Measurements from ENCODE around the gene GPR42.
"Not testable (repeated sequence)": the region's sequence is repeated elsewhere in the genome, so short reads cannot be mapped to it uniquely, and the experiment has no call there.

The GPR42 gene

DNA sequence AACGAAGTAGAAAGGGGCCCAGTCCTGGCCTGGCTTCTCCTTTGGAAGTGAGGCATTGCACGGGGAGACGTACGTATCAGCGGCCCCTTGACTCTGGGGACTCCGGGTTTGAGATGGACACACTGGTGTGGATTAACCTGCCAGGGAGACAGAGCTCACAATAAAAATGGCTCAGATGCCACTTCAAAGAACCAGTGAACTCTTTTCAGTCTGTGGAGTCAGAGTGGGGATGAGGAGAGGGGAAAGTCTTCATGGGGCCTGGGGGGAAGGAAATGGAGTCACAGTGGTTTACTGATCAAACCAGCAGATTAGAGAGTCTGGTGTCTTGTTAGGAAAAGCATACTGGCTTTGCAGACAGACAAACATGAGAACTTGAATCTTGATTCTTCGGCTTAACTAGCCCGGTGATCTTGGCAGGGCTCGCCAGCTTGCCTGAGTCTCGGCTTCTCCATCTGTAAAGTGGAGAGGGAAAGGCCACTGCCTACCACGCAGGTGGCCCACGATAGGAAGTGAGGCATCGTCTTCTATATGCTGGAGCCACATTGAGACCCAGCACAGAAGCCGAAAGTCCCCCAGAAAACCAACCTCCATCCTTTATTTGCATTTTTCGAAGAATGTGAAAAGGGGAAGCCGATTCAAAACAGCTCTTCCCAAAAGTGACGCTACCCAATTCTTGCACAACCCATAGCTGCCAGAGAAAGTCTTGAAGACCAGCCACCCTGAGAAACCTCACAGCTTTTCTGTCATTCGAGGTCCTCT is 23.5 kb upstream of the GPR42 start, which contains the start of gene FFAR1:
Gene FFAR1 (plus strand): TSS at position 732 of the 759 bp plus-strand sequence. CDS start 3,650 bp downstream, outside the sequence.
- DNase-seq = no peak

DNA sequence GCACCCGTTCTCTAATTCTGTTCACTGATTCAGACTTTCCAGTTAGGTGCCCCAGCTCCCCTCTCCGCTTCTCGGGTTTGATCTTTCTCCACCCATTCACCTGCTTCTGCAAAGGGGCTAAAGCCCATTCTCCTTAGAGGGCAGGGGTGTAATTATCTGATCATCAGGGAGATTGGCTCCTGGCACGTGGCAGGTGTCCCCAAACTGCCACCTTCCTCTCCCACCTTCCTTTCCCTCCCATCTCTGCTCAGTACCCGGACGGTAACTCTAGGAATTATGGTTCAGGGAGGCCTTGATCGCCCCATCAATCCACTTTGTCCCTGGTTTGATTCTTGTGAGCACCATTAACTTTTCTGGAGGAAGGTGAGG is 23.0 kb upstream of the GPR42 start:
- DNase-seq = no peak

DNA sequence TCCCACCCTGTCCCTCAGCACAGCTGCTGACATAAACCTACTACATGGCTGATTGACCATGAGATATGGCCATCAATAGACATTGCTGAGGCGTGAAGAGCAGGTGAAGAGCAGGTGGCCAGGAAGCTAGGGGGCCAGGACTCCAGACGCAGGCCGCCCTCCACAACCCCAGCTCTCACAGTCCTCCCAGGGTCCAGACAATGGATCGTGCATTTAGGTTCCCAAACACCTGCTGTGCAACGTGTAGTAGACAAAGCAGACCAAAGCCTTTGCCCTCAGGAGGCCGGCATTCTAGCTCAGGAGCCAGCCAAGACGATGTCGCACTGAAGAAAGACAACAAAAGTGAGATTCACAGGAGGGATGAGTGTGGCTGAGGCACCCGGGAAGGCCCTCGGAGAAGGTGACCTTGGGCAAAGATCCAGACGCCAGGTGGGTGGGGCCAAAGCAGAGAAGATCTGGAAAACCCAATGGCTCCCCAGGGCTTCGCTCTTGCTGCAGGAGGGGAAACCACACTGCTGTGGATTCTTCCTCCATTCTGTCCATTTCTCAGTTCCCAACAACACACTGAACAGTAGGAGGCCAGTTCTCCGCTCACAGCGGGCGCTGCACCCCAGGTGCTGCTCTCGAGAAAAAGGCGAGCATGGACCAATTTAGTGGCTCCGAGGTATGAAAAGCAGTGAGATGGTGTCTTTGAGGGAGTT is 21.8 kb upstream of the GPR42 start:
- DNase-seq = no peak

- no peak for DNase-seq
These were observed 21.0 kb upstream of the GPR42 start for GRCh38 chr19:35349614-35350521.

- DNase-seq = no peak
These were observed 20.3 kb upstream of the GPR42 start for GRCh38 chr19:35350591-35350990.

GRCh38 chr19:35351411-35352176 is 19.3 kb upstream of the GPR42 start:
- DNase-seq = no peak

- no peak for DNase-seq
These were observed 18.8 kb upstream of the GPR42 start for GRCh38 chr19:35352177-35352447.

- peak; percentile 75 for DNase-seq
These were observed 18.2 kb upstream of the GPR42 start for GRCh38 chr19:35352448-35353304.

GRCh38 chr19:35353635-35354034 is 17.2 kb upstream of the GPR42 start:
- DNase-seq = no peak

DNA sequence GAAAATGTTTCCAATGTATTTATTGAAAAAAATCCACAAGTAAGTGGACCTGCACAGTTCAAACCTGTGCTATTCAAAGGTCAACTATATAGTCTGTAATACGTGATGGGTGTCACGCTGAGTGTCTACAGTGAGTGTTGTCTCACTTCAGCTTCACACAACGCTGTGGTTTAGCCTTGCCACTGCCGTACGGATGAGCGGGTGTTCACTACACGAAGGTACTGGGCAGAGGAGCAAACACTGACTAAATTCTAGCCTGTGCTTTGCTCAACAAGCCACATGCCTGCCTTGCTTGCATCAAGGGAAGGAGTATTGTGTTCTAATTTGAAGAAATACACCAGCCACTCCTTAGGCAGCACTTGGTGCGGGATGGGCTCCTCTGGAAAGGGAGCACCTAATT is 16.0 kb upstream of the GPR42 start:
- DNase-seq = no peak

DNA sequence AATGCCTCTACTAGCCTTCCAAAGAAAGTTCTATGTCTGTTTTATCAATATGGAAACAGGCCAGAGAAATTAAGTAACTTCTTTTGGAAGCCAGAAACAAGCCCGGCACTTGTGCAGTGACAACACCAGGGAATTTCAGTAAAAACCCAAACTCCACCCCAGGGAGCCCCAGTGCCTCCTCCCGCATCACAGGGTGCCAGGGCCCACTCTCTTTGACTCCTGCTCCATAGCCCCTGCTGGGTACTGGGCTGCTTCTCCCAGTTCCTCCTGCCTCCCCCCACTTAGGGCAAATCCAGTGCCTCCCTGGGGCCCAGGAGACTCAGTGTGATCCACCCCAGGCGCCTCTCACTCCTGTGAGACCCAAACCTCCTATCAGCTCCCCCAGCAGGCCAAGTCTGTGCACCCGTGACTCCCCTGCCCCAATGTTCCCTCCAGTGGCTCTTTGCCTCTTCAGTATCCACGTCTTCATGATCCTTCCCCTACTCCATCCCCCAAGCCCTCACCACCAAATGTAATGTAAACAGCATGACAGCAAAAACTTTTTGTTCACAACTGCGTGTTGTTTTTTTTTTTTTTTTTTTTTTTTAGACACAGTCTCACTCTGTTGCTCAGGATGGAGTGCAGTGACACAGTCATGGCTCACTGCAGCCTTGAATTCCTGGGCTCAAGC is 14.9 kb upstream of the GPR42 start:
- no peak for DNase-seq

DNA sequence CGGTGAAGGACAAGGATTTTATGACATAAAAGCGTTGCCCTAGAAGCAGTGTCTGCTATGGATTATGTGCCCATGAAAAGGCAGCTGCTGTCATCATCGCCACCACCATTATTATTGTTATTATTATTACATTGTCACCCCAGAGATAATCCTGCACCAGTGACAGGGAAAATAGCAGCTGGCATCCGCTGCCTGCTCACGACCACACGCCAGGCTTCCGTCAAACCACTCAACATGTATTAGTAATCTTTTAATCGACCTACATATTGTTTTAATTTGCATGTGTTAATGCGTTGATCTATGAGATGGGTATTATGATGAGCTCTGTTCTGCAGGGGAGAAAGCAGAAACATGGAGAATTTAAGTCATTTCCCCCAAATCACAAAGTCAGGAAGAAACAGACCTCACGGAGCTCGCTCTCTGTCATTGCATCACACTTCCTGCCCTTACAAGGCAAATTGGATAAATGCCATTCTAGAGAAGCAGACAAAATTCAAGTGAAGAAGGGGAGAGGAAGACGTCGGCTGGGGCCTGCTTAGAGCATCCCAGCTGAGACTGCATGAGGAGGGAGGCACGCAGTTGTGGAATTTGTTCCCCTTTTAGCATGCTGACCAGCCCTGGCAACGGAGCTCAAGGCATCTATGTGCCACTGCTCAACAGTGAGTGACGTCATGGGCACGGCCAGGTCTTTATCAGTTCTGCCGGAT is 12.8 kb upstream of the GPR42 start, which contains the start of gene FFAR3:
Gene FFAR3 (plus strand): TSS at position 594 of the 707 bp plus-strand sequence. CDS start 431 bp downstream, outside the sequence.
- DNase-seq = no peak

- DNase-seq = not testable (repeated sequence)
These were observed 12.0 kb upstream of the GPR42 start for GRCh38 chr19:35358834-35359233.

- DNase-seq = not testable (repeated sequence)
These were observed 11.5 kb upstream of the GPR42 start for GRCh38 chr19:35359395-35359794.

DNA sequence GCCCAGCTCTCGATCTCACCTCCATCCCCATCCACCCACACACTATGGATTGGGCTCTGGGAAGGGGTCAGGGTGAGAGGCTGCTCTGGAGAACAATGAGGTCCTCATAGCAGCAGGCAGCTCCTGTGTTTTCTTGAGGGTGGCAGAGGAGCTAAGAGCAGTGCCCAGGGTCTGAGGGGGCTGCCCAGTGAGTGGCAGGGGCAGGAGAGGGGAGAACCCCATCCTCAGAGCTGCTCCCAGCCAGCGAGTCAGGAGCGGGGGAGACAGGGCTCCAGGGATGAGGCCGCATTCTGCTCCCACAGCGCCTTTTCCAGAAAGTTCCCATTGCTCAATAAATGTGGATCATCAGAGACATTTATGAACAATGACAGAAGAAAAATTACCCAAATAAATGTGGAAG is 10.8 kb upstream of the GPR42 start:
- DNase-seq = not testable (repeated sequence)

DNA sequence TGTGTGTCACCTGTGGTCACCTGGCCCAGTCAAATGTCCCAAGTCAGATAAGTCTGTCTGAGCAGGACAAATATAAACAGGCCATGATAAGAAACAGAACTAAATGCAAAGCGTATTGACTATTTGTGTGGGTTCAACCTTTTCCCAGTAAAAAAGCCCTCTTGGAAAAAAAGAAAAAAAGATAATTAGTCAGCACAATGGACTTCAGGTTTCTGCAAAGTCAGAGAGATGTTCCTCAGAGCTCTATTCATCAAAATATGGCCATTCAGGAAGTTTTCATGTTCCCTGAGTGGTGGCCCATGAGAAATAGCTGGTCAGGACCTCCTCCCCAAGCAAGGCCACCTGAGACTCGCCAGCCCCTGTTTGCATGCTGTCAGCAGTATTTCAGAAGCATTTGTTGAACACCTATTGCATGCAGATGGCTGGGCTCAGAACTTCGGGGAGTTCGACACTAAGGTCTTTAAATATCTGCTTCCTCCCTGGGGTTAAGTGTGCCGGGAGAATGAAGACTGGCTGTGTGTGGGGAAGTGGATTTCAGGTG is 9.9 kb upstream of the GPR42 start:
- no peak for DNase-seq

DNA sequence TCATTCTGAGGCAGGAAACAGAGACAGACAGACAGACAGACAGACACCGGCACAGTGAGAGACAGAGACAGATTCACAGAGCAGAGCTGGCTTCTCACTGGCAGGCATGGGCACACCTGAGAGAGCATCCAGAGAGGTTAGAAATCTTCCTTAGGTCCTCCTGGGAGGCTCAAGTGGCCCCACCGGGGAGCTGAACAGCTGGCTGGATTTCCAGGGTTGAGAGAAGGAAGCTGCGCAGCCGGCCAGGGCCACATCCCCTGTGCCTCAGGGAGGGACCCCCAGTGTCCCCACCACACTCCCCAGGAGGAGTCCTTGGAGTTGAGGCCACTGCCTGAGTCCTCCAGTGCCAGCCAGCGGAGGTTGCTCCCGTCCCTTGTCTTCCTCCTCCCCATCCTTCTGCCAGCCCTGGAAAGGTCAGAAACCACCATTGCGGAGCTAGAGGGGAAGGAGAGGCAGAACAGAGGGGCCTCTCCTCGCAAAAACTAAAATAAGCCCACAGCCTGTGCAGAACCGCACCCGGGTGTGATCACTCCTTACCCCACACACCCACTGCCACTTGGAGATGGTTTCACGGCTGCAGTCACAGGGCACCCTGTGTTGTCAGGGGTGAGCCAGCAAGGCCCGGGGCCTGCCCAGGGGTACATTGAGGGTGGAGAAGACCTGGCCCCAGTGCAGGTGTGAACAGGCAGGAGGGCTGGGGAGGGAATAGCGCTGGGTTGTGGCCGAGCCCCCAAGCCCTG is 8.4 kb upstream of the GPR42 start:
- no peak for DNase-seq

DNA sequence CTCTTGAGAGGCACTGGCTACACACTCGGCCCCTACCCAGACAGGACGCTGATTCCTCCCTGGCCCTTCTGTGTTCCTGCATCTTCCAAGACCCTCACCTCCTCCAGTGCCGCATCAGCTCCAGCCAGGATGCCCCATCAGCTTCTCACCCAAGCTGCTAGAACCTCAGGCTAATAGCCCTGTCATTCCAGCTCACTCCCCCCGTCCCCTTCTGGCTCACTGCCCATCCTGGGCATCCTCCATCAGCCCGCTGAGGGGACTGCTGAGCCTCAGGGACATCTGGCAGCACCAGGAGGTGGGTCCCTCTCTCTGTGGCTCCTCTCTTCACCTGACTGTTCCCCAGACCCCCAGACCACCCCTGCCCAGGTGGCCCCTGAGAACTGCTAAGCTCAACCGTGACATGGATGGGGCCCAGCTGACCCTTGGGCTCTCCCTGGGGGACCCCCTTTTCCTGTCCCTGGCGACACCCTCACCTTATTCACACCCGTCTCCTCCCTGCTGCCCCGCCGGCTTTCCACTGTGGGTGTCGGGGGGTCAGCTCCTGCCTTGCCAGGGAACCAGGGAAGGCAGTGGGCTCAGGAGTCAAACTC is 7.8 kb upstream of the GPR42 start:
- DNase-seq = no peak
